Stimulated activated CD8-positive, alpha-beta memory T cell treated with anti-CD3 and anti-CD28 coated beads, Interleukin-15, amount 100 ng/mL, for 48 hours (primary cell): ENCODE measurements around the gene LMTK3.
A peak's percentile ranks its signal among the peaks of the same experiment; 100 is the strongest.
"Not testable (repeated sequence)": the region's sequence is repeated elsewhere in the genome, so short reads cannot be mapped to it uniquely, and the experiment has no call there.

Source experiments
- DNase-seq, 2 donors: peaks; one replicate each; pipeline ENCODE4 v3.0.0-alpha.2; 2020; ENCODE audit warnings: low read depth in 2 of 2

The LMTK3 gene

DNA sequence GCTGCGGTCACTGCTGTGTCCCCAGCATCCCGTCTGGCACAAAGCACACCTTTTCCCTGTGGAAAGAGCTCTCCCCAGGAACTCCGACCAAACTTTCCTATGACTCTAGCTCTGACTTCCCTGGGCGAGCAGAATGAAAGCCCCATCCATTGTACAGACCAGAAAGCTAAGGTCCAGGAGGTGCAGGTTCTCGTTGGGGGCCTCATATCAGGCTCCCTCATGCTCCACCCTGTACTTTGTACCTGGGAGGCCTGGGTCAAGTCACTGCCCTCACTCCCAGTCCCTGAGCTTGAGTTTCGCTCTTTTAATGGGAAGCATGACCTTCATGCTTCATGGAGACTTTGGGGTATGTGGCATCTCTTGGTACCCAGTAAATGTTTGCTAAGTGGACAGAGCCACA is 24.1 kb downstream of the LMTK3 start:
- no peak for DNase-seq

DNA sequence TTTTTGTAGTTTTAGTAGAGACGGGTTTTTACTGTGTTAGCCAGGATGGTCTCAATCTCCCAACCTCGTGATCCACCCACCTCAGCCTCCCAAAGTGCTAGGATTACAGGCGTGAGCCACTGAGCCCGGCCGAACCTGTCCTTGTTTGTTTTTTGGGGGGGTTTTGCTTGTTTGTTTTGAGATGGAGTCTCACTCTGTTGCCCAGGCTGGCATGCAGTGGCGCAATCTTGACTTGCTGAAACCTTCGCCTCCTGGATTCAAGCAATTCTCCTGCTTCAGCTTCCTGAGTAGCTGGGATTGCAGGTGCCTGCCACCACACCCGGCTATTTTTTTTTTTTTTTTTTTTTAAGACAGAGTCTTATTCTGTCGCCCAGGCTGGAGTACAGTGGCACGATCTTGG is 24.9 kb downstream of the LMTK3 start:
- DNase-seq: not testable (repeated sequence)

DNA sequence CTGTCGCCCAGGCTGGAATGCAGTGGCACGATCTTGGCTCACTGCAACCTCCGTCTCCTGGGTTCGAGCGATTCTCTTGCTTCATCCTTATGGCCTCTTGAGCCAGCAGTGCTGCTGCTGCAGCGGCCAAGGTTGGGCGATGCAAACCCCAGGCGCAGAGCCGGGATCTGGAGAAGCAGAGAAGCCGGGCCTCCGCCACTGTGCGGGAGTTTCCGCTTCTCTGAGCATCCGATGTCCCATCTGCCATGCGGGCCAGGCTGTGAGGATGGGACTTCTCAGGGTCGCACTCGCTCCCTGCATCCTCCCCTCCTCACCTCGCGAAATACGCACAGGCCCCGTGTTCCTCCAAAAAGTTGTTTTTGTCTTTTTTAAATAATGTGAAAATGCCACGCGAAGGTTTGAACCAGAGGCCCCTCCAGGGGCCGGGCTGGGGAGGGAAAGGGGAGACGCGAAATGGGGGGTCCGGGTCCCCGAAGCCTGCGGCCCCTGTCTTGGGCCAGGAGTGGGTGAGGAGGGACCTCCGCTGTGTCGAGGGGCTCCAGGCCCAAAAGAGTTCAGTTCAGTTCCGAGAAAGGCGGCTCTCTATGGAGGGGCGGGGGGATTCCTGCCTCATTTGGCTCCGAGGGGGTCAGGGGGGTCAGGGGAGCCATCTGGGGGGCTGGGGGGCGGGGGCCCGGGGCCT is 26.6 kb downstream of the LMTK3 start:
- DNase-seq: no peak

DNA sequence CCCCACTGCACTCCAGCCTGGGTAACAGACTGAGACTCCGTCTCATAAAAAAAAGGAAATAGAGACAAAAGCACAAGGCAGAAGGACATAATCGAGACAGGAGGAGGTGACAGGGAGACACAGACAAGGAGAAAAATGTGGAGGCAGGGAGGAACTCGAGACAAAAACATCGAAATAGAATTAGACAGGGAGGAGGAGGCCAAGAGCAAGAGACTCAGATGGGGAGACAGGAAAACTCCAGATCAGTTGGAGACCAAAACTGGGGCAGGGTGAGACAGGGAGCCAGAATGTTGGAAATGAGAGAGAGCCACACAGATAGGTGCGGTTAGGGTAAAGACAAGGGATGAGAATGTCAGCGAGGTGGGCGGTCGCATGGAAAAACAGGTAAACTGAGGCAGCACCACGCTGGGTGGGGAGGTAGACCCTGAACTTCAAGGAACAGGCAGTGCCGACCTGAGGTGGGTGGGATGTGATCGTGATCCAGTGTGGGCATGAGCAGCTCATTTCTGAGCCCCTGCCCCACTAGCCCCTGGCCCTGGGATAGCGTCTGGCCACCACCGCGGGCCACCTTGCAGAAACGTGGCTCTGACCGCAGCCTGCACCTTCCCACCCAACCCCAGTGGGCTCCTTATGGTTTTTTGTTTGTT is 27.3 kb downstream of the LMTK3 start:
- DNase-seq: no peak

DNA sequence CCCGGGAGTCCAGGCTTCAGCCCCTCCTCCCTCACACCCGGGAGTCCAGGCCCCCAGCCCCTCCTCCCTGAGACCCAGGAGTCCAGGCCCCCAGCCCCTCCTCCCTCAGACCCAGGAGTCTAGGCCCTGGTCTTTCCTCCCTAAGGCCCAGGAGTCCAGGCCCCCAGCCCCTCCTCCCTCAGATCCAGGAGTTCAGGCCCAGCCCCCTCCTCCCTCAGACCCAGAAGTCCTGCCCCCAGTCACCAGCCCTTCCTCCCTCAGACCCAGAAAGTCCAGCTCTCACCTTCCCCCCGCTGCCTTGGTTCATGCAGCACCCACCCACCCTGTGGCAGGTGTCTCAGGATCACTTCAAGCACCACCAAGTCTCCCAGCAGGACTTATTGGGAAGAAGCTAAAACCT is 28.3 kb downstream of the LMTK3 start:
- DNase-seq: no peak

- DNase-seq: no peak
Measured at GRCh38 chr19:48481846-48482639, 29.6 kb downstream of the LMTK3 start.

DNA sequence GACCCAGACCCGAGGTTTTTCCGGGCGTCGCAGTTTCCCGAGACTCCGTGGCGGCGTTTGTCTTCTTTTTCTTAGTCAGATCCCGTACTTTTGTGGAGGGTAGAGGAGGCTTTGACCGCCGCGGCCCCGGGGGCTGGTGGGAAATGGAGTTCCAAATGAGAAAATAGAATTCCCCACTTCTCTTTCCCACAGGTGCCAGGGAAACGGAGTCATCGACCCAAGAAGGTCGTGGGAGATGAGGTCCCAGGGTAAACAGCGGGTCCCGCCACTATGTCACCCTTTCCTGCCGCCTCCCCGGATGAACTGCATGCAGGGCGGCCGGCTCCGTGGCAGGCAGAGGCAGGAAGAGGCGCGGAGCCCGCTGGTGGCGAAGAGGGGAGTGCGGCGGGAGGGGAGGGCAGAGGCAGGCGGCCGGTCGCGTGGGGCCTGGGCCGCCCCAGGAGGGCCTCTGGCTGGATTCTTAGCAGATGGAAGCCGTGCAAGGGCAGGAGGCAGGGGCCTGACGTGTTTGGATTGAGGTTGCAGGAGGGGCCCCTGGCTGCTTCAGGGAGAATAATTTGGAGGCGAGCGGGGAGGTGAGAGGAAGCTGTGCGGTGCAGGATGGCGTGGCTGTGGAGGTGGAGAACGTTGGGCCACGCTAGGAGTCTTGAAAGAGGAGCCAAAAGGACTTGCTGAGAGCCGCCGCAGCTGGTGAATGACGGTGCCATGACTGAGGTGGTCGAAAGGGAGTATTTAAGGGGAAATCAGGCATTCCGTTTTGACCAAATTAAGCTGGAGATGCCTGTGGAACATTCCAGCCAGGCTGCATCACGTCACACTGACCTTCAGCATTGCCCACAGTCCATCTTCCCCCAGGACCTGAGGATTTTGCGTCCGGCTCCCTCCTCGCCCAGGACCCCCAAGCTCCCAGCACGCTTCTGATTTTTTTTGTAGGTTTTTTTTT is 30.8 kb downstream of the LMTK3 start:
- peak in 1 of 2 donors; percentile 31 for DNase-seq

- no peak for DNase-seq
Measured at GRCh38 chr19:48480183-48480557, 31.5 kb downstream of the LMTK3 start.

GRCh38 chr19:48479686-48480085 is 31.9 kb downstream of the LMTK3 start:
- DNase-seq: no peak

- DNase-seq: no peak
Measured at GRCh38 chr19:48478339-48479256, 33.0 kb downstream of the LMTK3 start.

GRCh38 chr19:48477698-48478338 is 33.8 kb downstream of the LMTK3 start:
- no peak for DNase-seq

- no peak for DNase-seq
Measured at GRCh38 chr19:48477067-48477685, 34.5 kb downstream of the LMTK3 start.

- no peak for DNase-seq
Measured at GRCh38 chr19:48476176-48476575, 35.5 kb downstream of the LMTK3 start.

DNA sequence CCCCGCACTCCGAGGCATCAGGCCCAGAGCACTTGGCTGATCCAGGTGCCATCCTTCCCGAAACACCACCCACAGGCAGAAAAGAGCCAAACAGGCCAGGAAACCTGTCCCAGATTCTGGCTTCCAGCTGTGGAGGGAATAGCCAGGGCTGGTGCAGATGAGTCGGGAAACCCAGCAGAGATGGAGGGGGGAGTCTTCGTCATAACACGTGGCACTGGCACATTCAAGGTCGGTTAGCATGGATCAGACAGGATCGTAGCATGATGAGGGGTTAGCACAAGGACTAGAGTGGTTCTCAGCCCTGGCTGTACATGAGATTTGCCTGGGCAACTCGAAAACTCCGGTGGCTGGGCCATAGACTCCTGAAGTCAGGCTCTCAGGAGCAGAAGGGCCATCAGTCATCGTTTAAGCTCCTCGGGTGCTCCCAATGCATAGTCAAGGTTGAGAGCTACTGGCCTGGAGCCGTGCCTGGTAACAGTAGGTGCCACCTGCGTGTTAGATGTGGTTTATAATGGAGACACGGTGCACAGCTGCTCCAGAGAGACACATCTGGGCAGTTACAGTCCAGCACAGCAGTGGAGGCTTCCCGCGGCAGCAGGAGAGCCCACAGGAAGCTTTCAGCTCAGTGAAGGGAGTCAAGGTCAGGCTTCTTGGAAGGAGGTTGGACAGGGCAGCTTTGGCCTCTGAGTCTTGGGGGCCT is 36.1 kb downstream of the LMTK3 start:
- no peak for DNase-seq

DNA sequence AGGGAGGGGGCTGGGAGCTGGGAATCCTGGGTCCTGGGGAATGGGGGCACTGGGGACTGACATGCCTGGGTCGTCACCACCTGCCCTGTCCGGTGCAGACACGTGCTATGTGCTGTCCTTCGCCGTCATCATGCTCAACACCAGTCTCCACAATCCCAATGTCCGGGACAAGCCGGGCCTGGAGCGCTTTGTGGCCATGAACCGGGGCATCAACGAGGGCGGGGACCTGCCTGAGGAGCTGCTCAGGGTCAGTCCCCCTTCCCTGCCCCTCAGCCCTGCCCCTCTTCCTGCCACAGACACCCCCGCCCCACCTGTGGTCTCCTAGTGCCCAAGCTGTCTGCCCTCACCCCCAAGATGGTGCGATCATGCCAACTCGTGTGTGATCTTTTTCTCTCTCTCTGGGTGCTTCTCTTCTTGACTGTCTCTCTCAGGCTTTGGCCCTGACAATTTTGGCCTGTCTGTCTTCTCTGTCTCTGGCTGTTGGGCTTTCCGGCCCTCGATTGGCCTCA is 37.5 kb downstream of the LMTK3 start:
- DNase-seq: no peak

- DNase-seq: no peak
Measured at GRCh38 chr19:48473161-48473966, 38.3 kb downstream of the LMTK3 start.

- no peak for DNase-seq
Measured at GRCh38 chr19:48471836-48472235, 39.8 kb downstream of the LMTK3 start.

DNA sequence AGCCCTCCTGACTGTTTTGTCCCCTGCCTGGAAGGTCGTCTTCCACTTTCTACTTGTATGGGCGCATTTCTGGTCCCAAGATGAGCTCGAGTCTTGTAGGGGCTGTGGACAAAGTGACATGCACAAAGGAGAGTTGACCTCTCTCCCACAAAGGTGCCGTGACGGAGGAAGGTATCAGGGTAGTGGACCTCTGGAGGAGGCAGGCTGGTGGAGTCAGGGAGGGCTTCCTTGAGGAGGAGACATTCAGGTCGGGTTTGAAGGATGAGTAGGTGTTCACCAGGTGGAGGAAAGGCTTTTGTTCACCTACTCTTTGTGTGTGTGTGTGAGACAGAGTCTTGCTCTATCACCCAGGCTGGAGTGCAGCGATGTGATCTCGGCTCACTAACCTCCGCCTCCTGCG is 40.8 kb downstream of the LMTK3 start:
- DNase-seq: no peak
